ENCODE data around the gene PRKG2. TPM values are rescaled to one million over a fixed set of nuclear protein-coding genes. Genes with fewer than 3 reads are reported as not detected.
"Not testable (repeated sequence)": the region's sequence is repeated elsewhere in the genome, so short reads cannot be mapped to it uniquely, and the experiment has no call there.

PRKG2 gene
- polyA plus RNA-seq, 1 of the 3 experiments (the other 2 are of a cell fraction): not detected

GRCh38 chr4:81225252-81225651 is 10.2 kb upstream of the PRKG2 start:
- no peak overlapping the region for H3K27ac ChIP-seq (ENCODE audit: low read depth in 2 of 2, low read length in 1 of 2)
- H3F3A ChIP-seq (replicated peaks; ENCODE audit: insufficient read depth): no peaks in the 10 kb centered on the region
- no peaks in the 10 kb centered on the region for H3K27me3 ChIP-seq (ENCODE audit: insufficient read depth)
- POLR2A ChIA-PET: no interaction called here
- no peaks in the 10 kb centered on the region for H3K9me3 ChIP-seq
- H3K9me2 ChIP-seq: no peaks in the 10 kb centered on the region
- CTCF ChIA-PET: no interaction called here
- H3K36me3 ChIP-seq (replicated peaks in 1 of 2; ENCODE audit: control insufficient read depth in 1 of 2, insufficient read depth in 2 of 2, low read length in 1 of 2): no peaks in the 10 kb centered on the region
- WGBS (ENCODE audit: low lambda C conversion rate): 2% methylated on average over 2 of the region's 2 CpGs
- H3K4me2 ChIP-seq: no peak overlapping the region
- H4K20me1 ChIP-seq (ENCODE audit: insufficient read depth): no peaks in the 10 kb centered on the region
- H3K4me1 ChIP-seq (ENCODE audit: control insufficient read depth in 1 of 2, insufficient read depth in 2 of 2, low read depth in 1 of 2, low read length in 1 of 2): no peaks in the 10 kb centered on the region
- H3K4me3 ChIP-seq (ENCODE audit: low read depth in 2 of 2, low read length in 1 of 2): no peak overlapping the region
- no peak overlapping the region for H2AFZ ChIP-seq (ENCODE audit: low read depth)
- no peak for DNase-seq
- TF ChIP-seq MXI1 (IDR thresholded peaks at IDR 0.05; ENCODE audit: low read depth, low read length): no peak
- no peak for TF ChIP-seq CTCF (IDR thresholded peaks at IDR 0.05)
- TF ChIP-seq, protein P1, sequence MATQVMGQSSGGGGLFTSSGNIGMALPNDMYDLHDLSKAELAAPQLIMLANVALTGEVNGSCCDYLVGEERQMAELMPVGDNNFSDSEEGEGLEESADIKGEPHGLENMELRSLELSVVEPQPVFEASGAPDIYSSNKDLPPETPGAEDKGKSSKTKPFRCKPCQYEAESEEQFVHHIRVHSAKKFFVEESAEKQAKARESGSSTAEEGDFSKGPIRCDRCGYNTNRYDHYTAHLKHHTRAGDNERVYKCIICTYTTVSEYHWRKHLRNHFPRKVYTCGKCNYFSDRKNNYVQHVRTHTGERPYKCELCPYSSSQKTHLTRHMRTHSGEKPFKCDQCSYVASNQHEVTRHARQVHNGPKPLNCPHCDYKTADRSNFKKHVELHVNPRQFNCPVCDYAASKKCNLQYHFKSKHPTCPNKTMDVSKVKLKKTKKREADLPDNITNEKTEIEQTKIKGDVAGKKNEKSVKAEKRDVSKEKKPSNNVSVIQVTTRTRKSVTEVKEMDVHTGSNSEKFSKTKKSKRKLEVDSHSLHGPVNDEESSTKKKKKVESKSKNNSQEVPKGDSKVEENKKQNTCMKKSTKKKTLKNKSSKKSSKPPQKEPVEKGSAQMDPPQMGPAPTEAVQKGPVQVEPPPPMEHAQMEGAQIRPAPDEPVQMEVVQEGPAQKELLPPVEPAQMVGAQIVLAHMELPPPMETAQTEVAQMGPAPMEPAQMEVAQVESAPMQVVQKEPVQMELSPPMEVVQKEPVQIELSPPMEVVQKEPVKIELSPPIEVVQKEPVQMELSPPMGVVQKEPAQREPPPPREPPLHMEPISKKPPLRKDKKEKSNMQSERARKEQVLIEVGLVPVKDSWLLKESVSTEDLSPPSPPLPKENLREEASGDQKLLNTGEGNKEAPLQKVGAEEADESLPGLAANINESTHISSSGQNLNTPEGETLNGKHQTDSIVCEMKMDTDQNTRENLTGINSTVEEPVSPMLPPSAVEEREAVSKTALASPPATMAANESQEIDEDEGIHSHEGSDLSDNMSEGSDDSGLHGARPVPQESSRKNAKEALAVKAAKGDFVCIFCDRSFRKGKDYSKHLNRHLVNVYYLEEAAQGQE (IDR thresholded peaks at IDR 0.05; ENCODE audit: low read depth, low read length): no peak
- TF ChIP-seq TAF1 (IDR thresholded peaks at IDR 0.05; ENCODE audit: borderline replicate concordance, low read depth, low read length): no peak
- TF ChIP-seq NRF1 (IDR thresholded peaks at IDR 0.05; ENCODE audit: low read depth, low read length): no peak
- TF ChIP-seq POLR2AphosphoS5 (IDR thresholded peaks at IDR 0.05; ENCODE audit: low read depth, low read length): no peak
- no peak for TF ChIP-seq MAX (IDR thresholded peaks at IDR 0.05; ENCODE audit: low read depth)
- no peak for TF ChIP-seq JUND (IDR thresholded peaks at IDR 0.05)
- TF ChIP-seq, protein P2, sequence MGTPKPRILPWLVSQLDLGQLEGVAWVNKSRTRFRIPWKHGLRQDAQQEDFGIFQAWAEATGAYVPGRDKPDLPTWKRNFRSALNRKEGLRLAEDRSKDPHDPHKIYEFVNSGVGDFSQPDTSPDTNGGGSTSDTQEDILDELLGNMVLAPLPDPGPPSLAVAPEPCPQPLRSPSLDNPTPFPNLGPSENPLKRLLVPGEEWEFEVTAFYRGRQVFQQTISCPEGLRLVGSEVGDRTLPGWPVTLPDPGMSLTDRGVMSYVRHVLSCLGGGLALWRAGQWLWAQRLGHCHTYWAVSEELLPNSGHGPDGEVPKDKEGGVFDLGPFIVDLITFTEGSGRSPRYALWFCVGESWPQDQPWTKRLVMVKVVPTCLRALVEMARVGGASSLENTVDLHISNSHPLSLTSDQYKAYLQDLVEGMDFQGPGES (IDR thresholded peaks at IDR 0.05; ENCODE audit: low read depth, low read length): no peak
- no peaks in the 10 kb centered on the region for H3K79me2 ChIP-seq (ENCODE audit: insufficient read depth)
- H3K9ac ChIP-seq: no peak overlapping the region

DNA sequence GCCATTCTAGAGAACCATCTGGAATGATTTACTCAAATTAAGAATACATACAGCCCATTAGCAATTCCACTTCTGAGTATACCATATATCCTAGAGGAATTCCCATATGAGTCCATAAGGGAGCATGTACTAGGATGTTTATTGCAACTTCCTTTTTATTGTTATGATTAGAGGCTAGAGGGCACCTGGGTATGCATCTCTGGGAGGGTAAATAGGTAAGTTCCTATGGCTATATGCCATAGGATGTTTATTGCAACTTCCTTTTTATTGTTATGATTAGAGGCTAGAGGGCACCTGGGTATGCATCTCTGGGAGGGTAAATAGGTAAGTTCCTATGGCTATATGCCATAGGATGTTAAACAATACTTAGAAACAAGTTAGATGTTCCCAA is 7.1 kb upstream of the PRKG2 start:
- CTCF ChIA-PET: interaction anchor here (0.7 kb wide), 1 partner anchor 184 kb away, joined by 3 read pairs; no protein-coding TSS in a partner anchor
- H3F3A ChIP-seq (replicated peaks; ENCODE audit: insufficient read depth); H3K27ac ChIP-seq (ENCODE audit: low read depth in 2 of 2, low read length in 1 of 2); POLR2A ChIA-PET; H3K9me2 ChIP-seq; H2AFZ ChIP-seq (ENCODE audit: low read depth); H3K9ac ChIP-seq; H3K36me3 ChIP-seq (replicated peaks in 1 of 2; ENCODE audit: control insufficient read depth in 1 of 2, insufficient read depth in 2 of 2, low read length in 1 of 2); H3K4me1 ChIP-seq (ENCODE audit: control insufficient read depth in 1 of 2, insufficient read depth in 2 of 2, low read depth in 1 of 2, low read length in 1 of 2); H3K9me3 ChIP-seq; DNase-seq; H3K79me2 ChIP-seq (ENCODE audit: insufficient read depth); H4K20me1 ChIP-seq (ENCODE audit: insufficient read depth); H3K4me2 ChIP-seq; H3K27me3 ChIP-seq (ENCODE audit: insufficient read depth); H3K4me3 ChIP-seq (ENCODE audit: low read depth in 2 of 2, low read length in 1 of 2): not testable (repeated sequence)
